ENCODE results near the gene ANO7.

ANO7 gene

GRCh38 chr2:241213041-241213440 lies 24.6 kb downstream of the ANO7 start:
- TF ChIP-seq FOXP2 (optimal IDR thresholded peaks at IDR 0.05; ENCODE audit: control extremely low read depth, extremely low read length, insufficient read depth) (no peak), POLR2AphosphoS5 (IDR thresholded peaks at IDR 0.05; ENCODE audit: borderline replicate concordance, low read depth, low read length) (no peak), EZH2 (IDR thresholded peaks at IDR 0.05) (no peak)
- no peaks in the 10 kb centered on the region for H3K9me3 ChIP-seq (ENCODE audit: low read depth, low read length)
- no peaks in the 10 kb centered on the region for H3K36me3 ChIP-seq (ENCODE audit: insufficient read depth, low read length)
- no peak overlapping the region for H3K4me3 ChIP-seq
- DNase-seq (ENCODE audit: low read depth, low spot score): no peak
- H3K9ac ChIP-seq (ENCODE audit: insufficient read length): no peak overlapping the region
- H3K27ac ChIP-seq: no peak overlapping the region

GRCh38 chr2:241213567-241213966 lies 25.1 kb downstream of the ANO7 start:
- H3K36me3 ChIP-seq (ENCODE audit: insufficient read depth, low read length): no peaks in the 10 kb centered on the region
- H3K27ac ChIP-seq: no peak overlapping the region
- H3K9ac ChIP-seq (ENCODE audit: insufficient read length): no peak overlapping the region
- DNase-seq (ENCODE audit: low read depth, low spot score): no peak
- no peaks in the 10 kb centered on the region for H3K9me3 ChIP-seq (ENCODE audit: low read depth, low read length)
- TF ChIP-seq EZH2 (IDR thresholded peaks at IDR 0.05) (no peak), FOXP2 (optimal IDR thresholded peaks at IDR 0.05; ENCODE audit: control extremely low read depth, extremely low read length, insufficient read depth) (no peak), POLR2AphosphoS5 (IDR thresholded peaks at IDR 0.05; ENCODE audit: borderline replicate concordance, low read depth, low read length) (no peak)
- no peak overlapping the region for H3K4me3 ChIP-seq

GRCh38 chr2:241214209-241214608 lies 25.7 kb downstream of the ANO7 start:
- no peak overlapping the region for H3K27ac ChIP-seq
- no peak for DNase-seq (ENCODE audit: low read depth, low spot score)
- no peaks in the 10 kb centered on the region for H3K9me3 ChIP-seq (ENCODE audit: low read depth, low read length)
- TF ChIP-seq POLR2AphosphoS5 (IDR thresholded peaks at IDR 0.05; ENCODE audit: borderline replicate concordance, low read depth, low read length) (no peak), FOXP2 (optimal IDR thresholded peaks at IDR 0.05; ENCODE audit: control extremely low read depth, extremely low read length, insufficient read depth) (no peak), EZH2 (IDR thresholded peaks at IDR 0.05) (no peak)
- H3K4me3 ChIP-seq: no peak overlapping the region
- no peak overlapping the region for H3K9ac ChIP-seq (ENCODE audit: insufficient read length)
- H3K36me3 ChIP-seq (ENCODE audit: insufficient read depth, low read length): no peaks in the 10 kb centered on the region

GRCh38 chr2:241214766-241215165 lies 26.3 kb downstream of the ANO7 start:
- no peak for TF ChIP-seq EZH2 (IDR thresholded peaks at IDR 0.05)
- no peak for TF ChIP-seq POLR2AphosphoS5 (IDR thresholded peaks at IDR 0.05; ENCODE audit: borderline replicate concordance, low read depth, low read length)
- TF ChIP-seq FOXP2 (optimal IDR thresholded peaks at IDR 0.05; ENCODE audit: control extremely low read depth, extremely low read length, insufficient read depth): no peak
- no peak for DNase-seq (ENCODE audit: low read depth, low spot score)
- no peaks in the 10 kb centered on the region for H3K36me3 ChIP-seq (ENCODE audit: insufficient read depth, low read length)
- H3K4me3 ChIP-seq: no peak overlapping the region
- no peak overlapping the region for H3K9ac ChIP-seq (ENCODE audit: insufficient read length)
- H3K9me3 ChIP-seq (ENCODE audit: low read depth, low read length): no peaks in the 10 kb centered on the region; the same call in 1 of the 2 replicates
- no peak overlapping the region for H3K27ac ChIP-seq

GRCh38 chr2:241215421-241215820 lies 26.9 kb downstream of the ANO7 start:
- Histone ChIP-seq H3K9me3 (ENCODE audit: low read depth, low read length) (no peaks in the 10 kb centered on the region; the same call in 1 of the 2 replicates), H3K27ac (no peak overlapping the region), H3K4me3 (no peak overlapping the region), H3K36me3 (ENCODE audit: insufficient read depth, low read length) (no peaks in the 10 kb centered on the region), H3K9ac (ENCODE audit: insufficient read length) (no peak overlapping the region)
- TF ChIP-seq POLR2AphosphoS5 (IDR thresholded peaks at IDR 0.05; ENCODE audit: borderline replicate concordance, low read depth, low read length) (no peak), EZH2 (IDR thresholded peaks at IDR 0.05) (no peak), FOXP2 (optimal IDR thresholded peaks at IDR 0.05; ENCODE audit: control extremely low read depth, extremely low read length, insufficient read depth) (no peak)
- DNase-seq (ENCODE audit: low read depth, low spot score): no peak

GRCh38 chr2:241216211-241216761 lies 27.8 kb downstream of the ANO7 start:
- TF ChIP-seq POLR2AphosphoS5 (IDR thresholded peaks at IDR 0.05; ENCODE audit: borderline replicate concordance, low read depth, low read length) (no peak), FOXP2 (optimal IDR thresholded peaks at IDR 0.05; ENCODE audit: control extremely low read depth, extremely low read length, insufficient read depth) (no peak), EZH2 (IDR thresholded peaks at IDR 0.05) (no peak)
- H3K9ac ChIP-seq (ENCODE audit: insufficient read length): no peak overlapping the region
- no peaks in the 10 kb centered on the region for H3K36me3 ChIP-seq (ENCODE audit: insufficient read depth, low read length)
- DNase-seq (ENCODE audit: low read depth, low spot score): no peak
- H3K27ac ChIP-seq: no peak overlapping the region
- no peak overlapping the region for H3K4me3 ChIP-seq
- H3K9me3 ChIP-seq (ENCODE audit: low read depth, low read length): no peaks in the 10 kb centered on the region; the same call in 1 of the 2 replicates

- Histone ChIP-seq H3K9me3 (ENCODE audit: low read depth, low read length) (no peaks in the 10 kb centered on the region; the same call in 1 of the 2 replicates), H3K27ac (no peak overlapping the region), H3K36me3 (ENCODE audit: insufficient read depth, low read length) (no peaks in the 10 kb centered on the region), H3K4me3 (no peak overlapping the region), H3K9ac (ENCODE audit: insufficient read length) (no peak overlapping the region)
- no peak for DNase-seq (ENCODE audit: low read depth, low spot score)
- TF ChIP-seq EZH2 (IDR thresholded peaks at IDR 0.05) (no peak), FOXP2 (optimal IDR thresholded peaks at IDR 0.05; ENCODE audit: control extremely low read depth, extremely low read length, insufficient read depth) (no peak), POLR2AphosphoS5 (IDR thresholded peaks at IDR 0.05; ENCODE audit: borderline replicate concordance, low read depth, low read length) (no peak)
Measured at GRCh38 chr2:241217320-241218031, 29.0 kb downstream of the ANO7 start.

GRCh38 chr2:241218131-241219029 lies 29.9 kb downstream of the ANO7 start:
- Histone ChIP-seq H3K9me3 (ENCODE audit: low read depth, low read length) (no peaks in the 10 kb centered on the region; the same call in 1 of the 2 replicates), H3K9ac (ENCODE audit: insufficient read length) (peak overlapping the region; percentile 65), H3K4me3 (peak overlapping the region; percentile 82), H3K36me3 (ENCODE audit: insufficient read depth, low read length) (no peaks in the 10 kb centered on the region), H3K27ac (no peak overlapping the region)
- no peak for DNase-seq (ENCODE audit: low read depth, low spot score)
- TF ChIP-seq POLR2AphosphoS5 (IDR thresholded peaks at IDR 0.05; ENCODE audit: borderline replicate concordance, low read depth, low read length) (no peak), FOXP2 (optimal IDR thresholded peaks at IDR 0.05; ENCODE audit: control extremely low read depth, extremely low read length, insufficient read depth) (no peak)

All from SK-N-MC (cell line).